PC-9 (cell line): Measurements from ENCODE around the gene NEBL. TPM values are rescaled to one million over a fixed set of nuclear protein-coding genes. Genes with fewer than 3 reads are reported as not detected.
"Not testable (repeated sequence)": the region's sequence is repeated elsewhere in the genome, so short reads cannot be mapped to it uniquely, and the experiment has no call there.

Experiments
- BruUV-seq: library from RNA; stranded (reverse); fragments of 400-500 nt; replicated peaks from 2 replicates; lab custom pipeline; 2021; lab: Mats Ljungman, UMichigan
- CTCF ChIA-PET: fragments of 300-600 bp; sonication (Branson Sonifier 250); formaldehyde crosslinking; loops from one replicate; lab custom pipeline; 2022; ENCODE audit warnings: antibody characterized with exemption; lab: Charles Lee
- POLR2A ChIA-PET: fragments of 300-600 bp; sonication (Branson Sonifier 250); formaldehyde crosslinking; loops from one replicate; lab custom pipeline; 2022; ENCODE audit warnings: antibody characterized with exemption; ENCODE audit not compliant: unreplicated experiment; lab: Charles Lee
- DNase-seq, 2 experiments: peaks; one replicate each; pipeline versions ENCODE4 v3.0.0 to v3.0.0-alpha.2; 2015 to 2022; ENCODE audit warnings: mixed read lengths in 1 of 2
- H2AFZ ChIP-seq: fragments of 200-600 bp; sonication (generic); 2 replicates; pipeline ENCODE4 v1.8.1; 2017; ENCODE audit warnings: antibody characterized with exemption
- H3F3A ChIP-seq: fragments of 200-600 bp; sonication (generic); 2 replicates; pipeline ENCODE4 v1.8.1; 2017; ENCODE audit warnings: antibody characterized with exemption, mild to moderate bottlenecking, low read depth; ENCODE audit not compliant: insufficient read depth
- H3K27ac ChIP-seq: fragments of 200-600 bp; sonication (generic); 2 replicates; pipeline ENCODE4 v1.6.1; 2016; ENCODE audit warnings: mixed run types
- H3K27me3 ChIP-seq: fragments of 200-600 bp; sonication (generic); 2 replicates; pipeline ENCODE4 v1.6.1; 2016; ENCODE audit warnings: low read depth, mixed run types; ENCODE audit not compliant: insufficient read depth
- H3K36me3 ChIP-seq: fragments of 200-600 bp; sonication (generic); 2 replicates; pipeline ENCODE4 v1.6.1; 2016; ENCODE audit warnings: low read depth, mixed run types
- H3K4me1 ChIP-seq: fragments of 200-600 bp; sonication (generic); replicated peaks from 2 replicates; pipeline ENCODE4 v1.6.1; 2016; ENCODE audit warnings: mixed run types; ENCODE audit not compliant: insufficient read depth
- H3K4me2 ChIP-seq: fragments of 200-600 bp; sonication (generic); 2 replicates; pipeline ENCODE4 v1.6.1; 2017; ENCODE audit warnings: mixed run types
- H3K4me3 ChIP-seq: fragments of 200-600 bp; sonication (generic); 2 replicates; pipeline ENCODE4 v1.6.1; 2016; ENCODE audit warnings: mixed run types
- H3K79me2 ChIP-seq: fragments of 200-600 bp; sonication (generic); 2 replicates; pipeline ENCODE4 v1.6.1; 2017; ENCODE audit warnings: low read depth, mixed run types
- H3K9me2 ChIP-seq: fragments of 200-600 bp; sonication (generic); 2 replicates; pipeline ENCODE4 v1.8.1; 2017; ENCODE audit warnings: mild to moderate bottlenecking; ENCODE audit not compliant: insufficient read depth
- H3K9me3 ChIP-seq: fragments of 200-600 bp; sonication (generic); 2 replicates; pipeline ENCODE4 v1.8.1; 2016; ENCODE audit warnings: low read depth; ENCODE audit not compliant: insufficient read depth
- H4K20me1 ChIP-seq: fragments of 200-600 bp; sonication (generic); 2 replicates; pipeline ENCODE4 v1.8.1; 2017; ENCODE audit not compliant: insufficient read depth
- CTCF ChIP-seq: fragments of 200-600 bp; sonication (generic); conservative IDR thresholded peaks from 2 replicates; pipeline ENCODE4 v1.6.1; 2017; ENCODE audit warnings: mixed run types, antibody characterized with exemption, mild to moderate bottlenecking, moderate library complexity
- EZH2 ChIP-seq: fragments of 200-600 bp; sonication (generic); IDR thresholded peaks from 2 replicates; pipeline ENCODE4 v1.8.0; 2017; ENCODE audit warnings: antibody characterized with exemption, low read depth
- intact Hi-C: fragments of 100-400 bp; cut with micrococcal nuclease; formaldehyde crosslinking; loops from one replicate; pipeline ENCODE4 v1.10.0; 2022; ENCODE audit not compliant: unreplicated experiment
- total RNA-seq: library from RNA; stranded (reverse); gene quantifications from 2 replicates; pipeline ENCODE4 v1.2.3, GENCODE V29; 2021

NEBL gene
- total RNA-seq, 1 experiment from 2014 or later = 22.6 TPM

- no TSS peak for BruUV-seq
- no peak overlapping the region for H3K27ac ChIP-seq
- TF ChIP-seq EZH2 = no peak
- no peak for TF ChIP-seq CTCF
- H3K4me2 ChIP-seq = no peak overlapping the region
- no peaks in the 10 kb centered on the region for H3K79me2 ChIP-seq
- no peaks in the 10 kb centered on the region for H3K27me3 ChIP-seq
- ChIA-PET POLR2A (interaction anchor here (0.7 kb wide), 1 partner anchor 22 kb away, joined by 3 read pairs; no protein-coding TSS in a partner anchor), CTCF (no interaction called here)
- no peak overlapping the region for H3K4me3 ChIP-seq
- no peaks in the 10 kb centered on the region for H3K4me1 ChIP-seq
- no peaks in the 10 kb centered on the region for H3K36me3 ChIP-seq
- no peaks in the 10 kb centered on the region for H3K9me2 ChIP-seq
- H3F3A ChIP-seq = no peaks in the 10 kb centered on the region
- DNase-seq = no peak
- H4K20me1 ChIP-seq = no peaks in the 10 kb centered on the region
- no peaks in the 10 kb centered on the region for H3K9me3 ChIP-seq
- H2AFZ ChIP-seq = no peak overlapping the region
- intact Hi-C loops = no loop called here
Observed at GRCh38 chr10:20944789-20945502, 47.8 kb upstream of the NEBL start.

DNA sequence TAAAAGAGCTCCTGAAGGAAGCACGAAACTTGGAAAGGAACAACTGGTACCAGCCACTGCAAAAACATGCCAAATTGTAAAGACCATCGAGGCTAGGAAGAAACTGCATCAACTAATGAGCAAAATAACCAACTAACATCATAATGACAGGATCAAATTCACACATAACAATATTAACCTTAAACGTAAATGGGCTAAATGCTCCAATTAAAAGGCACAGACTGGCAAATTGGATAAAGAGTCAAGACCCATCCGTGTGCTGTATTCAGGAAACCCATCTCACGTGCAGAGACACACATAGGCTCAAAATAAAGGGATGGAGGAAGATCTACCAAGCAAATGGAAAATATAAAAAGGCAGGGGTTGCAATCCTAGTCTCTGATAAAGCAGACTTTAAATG is 42.3 kb upstream of the NEBL start:
- H3F3A ChIP-seq, H3K4me3 ChIP-seq, H3K27me3 ChIP-seq, H2AFZ ChIP-seq, H3K36me3 ChIP-seq, H3K4me1 ChIP-seq, H4K20me1 ChIP-seq, CTCF ChIA-PET, DNase-seq, H3K9me2 ChIP-seq, H3K27ac ChIP-seq, H3K9me3 ChIP-seq, H3K4me2 ChIP-seq, POLR2A ChIA-PET, BruUV-seq, H3K79me2 ChIP-seq, intact Hi-C loops: not testable (repeated sequence)

DNA sequence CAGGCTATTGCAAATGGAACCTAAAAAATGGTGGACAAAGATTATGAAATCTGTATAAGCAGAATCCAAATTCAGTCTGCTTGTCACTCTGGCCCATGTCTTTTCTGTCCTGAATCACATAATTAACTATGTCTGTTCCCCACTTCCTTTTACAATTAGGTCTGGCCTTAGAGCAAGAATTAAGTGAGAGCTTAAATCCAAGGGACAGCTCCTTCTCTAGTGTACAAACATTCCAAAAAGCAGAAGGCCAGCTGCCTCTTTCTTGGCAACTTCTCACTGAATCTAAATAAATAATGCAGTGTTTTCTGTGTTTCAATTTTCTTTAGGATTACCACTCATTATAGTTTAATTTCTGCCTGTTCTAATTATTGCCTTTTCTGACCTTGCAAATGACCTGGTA is 39.3 kb upstream of the NEBL start:
- no peak for TF ChIP-seq CTCF
- TF ChIP-seq EZH2 = no peak
- CTCF ChIA-PET = no interaction called here
- H3K4me2 ChIP-seq = no peak overlapping the region
- DNase-seq = no peak
- H3K27me3 ChIP-seq = no peaks in the 10 kb centered on the region
- no peak overlapping the region for H2AFZ ChIP-seq
- no peaks in the 10 kb centered on the region for H3K4me1 ChIP-seq
- H3K9me2 ChIP-seq = no peaks in the 10 kb centered on the region
- H3F3A ChIP-seq = no peaks in the 10 kb centered on the region
- POLR2A ChIA-PET = no interaction called here
- BruUV-seq = no TSS peak
- H3K4me3 ChIP-seq = no peak overlapping the region
- intact Hi-C loops = no loop called here
- H3K9me3 ChIP-seq = no peaks in the 10 kb centered on the region
- no peak overlapping the region for H3K27ac ChIP-seq
- no peaks in the 10 kb centered on the region for H3K79me2 ChIP-seq
- no peaks in the 10 kb centered on the region for H4K20me1 ChIP-seq
- H3K36me3 ChIP-seq = no peaks in the 10 kb centered on the region

DNA sequence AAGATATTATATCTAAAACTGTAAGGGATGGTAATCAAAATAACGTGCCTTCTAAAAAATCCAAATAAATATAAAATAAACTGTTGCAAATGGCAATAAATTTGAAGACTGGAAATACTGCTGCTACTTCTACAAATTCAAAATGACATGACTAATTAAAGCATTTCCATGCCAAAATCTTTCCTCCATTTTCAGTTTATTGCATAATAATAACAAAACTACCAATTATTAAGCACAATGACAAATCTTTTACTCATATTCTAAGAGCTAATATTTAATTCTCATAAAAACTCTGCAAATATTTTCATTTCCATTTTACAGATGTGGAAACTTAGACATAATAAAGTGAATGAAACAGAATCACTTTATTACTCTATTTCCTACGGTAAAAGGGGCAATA is 38.8 kb upstream of the NEBL start:
- no peaks in the 10 kb centered on the region for H3K9me2 ChIP-seq
- CTCF ChIA-PET = no interaction called here
- H3K4me3 ChIP-seq = no peak overlapping the region
- DNase-seq = no peak
- H3K79me2 ChIP-seq = no peaks in the 10 kb centered on the region
- no TSS peak for BruUV-seq
- H4K20me1 ChIP-seq = no peaks in the 10 kb centered on the region
- H3K27ac ChIP-seq = no peak overlapping the region
- no peaks in the 10 kb centered on the region for H3F3A ChIP-seq
- TF ChIP-seq CTCF (no peak), EZH2 (no peak)
- H2AFZ ChIP-seq = no peak overlapping the region
- H3K4me2 ChIP-seq = no peak overlapping the region
- intact Hi-C loops = no loop called here
- no peaks in the 10 kb centered on the region for H3K36me3 ChIP-seq
- no peaks in the 10 kb centered on the region for H3K4me1 ChIP-seq
- no peaks in the 10 kb centered on the region for H3K9me3 ChIP-seq
- no peaks in the 10 kb centered on the region for H3K27me3 ChIP-seq
- POLR2A ChIA-PET = no interaction called here
